ENCODE results near the gene CCT7.

GRCh38 chr2:73268830-73269685 is 35.0 kb downstream of the CCT7 start:
- no peak for TF ChIP-seq EZH2phosphoT487 (IDR thresholded peaks at IDR 0.05; ENCODE audit: borderline replicate concordance)
- peak; percentile 13 for TF ChIP-seq TCF7L2 (IDR thresholded peaks at IDR 0.05; ENCODE audit: borderline replicate concordance, extremely low read depth, insufficient read depth, insufficient read length)
- peak in 2 of 3 experiments; percentile 36 to 37; a peak in 4 of 6 replicates for TF ChIP-seq CTCF (IDR thresholded peaks at IDR 0.05 in 2 of 3, conservative IDR thresholded peaks at IDR 0.05 in 1 of 3; ENCODE audit: borderline replicate concordance in 1 of 3, insufficient read depth in 1 of 3, low read depth in 2 of 3, low read length in 2 of 3)
- peak; percentile 81 for TF ChIP-seq SIN3A (IDR thresholded peaks at IDR 0.05; ENCODE audit: low read depth)
- peak; percentile 68 for TF ChIP-seq POLR2A (IDR thresholded peaks at IDR 0.05; ENCODE audit: borderline replicate concordance, extremely low read depth, insufficient read depth, insufficient read length)
- peak; percentile 64 for TF ChIP-seq EGR1 (IDR thresholded peaks at IDR 0.05; ENCODE audit: low read depth)
- no peak for TF ChIP-seq ZNF274 (IDR thresholded peaks at IDR 0.05; ENCODE audit: low read depth, low read length)
- no peak for TF ChIP-seq EZH2 (IDR thresholded peaks at IDR 0.05)
- TF ChIP-seq MAX (IDR thresholded peaks at IDR 0.05), result peak; percentile 74
- no peak for TF ChIP-seq ATF3 (IDR thresholded peaks at IDR 0.05)
- TF ChIP-seq YY1 (IDR thresholded peaks at IDR 0.05; ENCODE audit: extremely low read depth, insufficient replicate concordance, low read depth, low read length), result no peak
- TF ChIP-seq JUND (IDR thresholded peaks at IDR 0.05), result peak; percentile 50
- no peak for TF ChIP-seq SRF (IDR thresholded peaks at IDR 0.05; ENCODE audit: low read depth)
- peak; percentile 91 for TF ChIP-seq POLR2AphosphoS5 (IDR thresholded peaks at IDR 0.05; ENCODE audit: low read depth, low read length)

All from HCT116 (cell line).